Measurements from ENCODE around the gene DEFB112.

DNA sequence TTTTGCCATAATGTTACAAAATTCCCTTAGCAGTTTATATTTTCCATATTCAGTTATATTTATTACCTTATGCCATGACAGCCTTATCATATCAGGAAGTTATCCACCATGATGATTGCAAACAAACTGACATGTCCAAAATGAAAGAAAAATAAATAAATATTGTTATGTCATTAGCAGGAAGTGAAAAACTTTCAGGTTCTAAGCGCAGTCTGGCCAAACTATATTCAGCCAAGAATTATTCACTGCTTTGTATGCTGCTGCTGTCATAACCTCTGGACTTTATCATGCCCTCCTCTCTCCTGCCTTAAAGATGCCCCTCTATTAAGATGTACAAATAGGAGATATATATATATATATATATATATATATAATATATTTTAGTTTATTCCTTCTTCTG is 27.7 kb upstream of the DEFB112 start:
- no peak for TF ChIP-seq EZH2 (IDR thresholded peaks at IDR 0.05; ENCODE audit: borderline replicate concordance, low read length)
- no peak for TF ChIP-seq CTCF (conservative IDR thresholded peaks at IDR 0.05 in 1 of 2, IDR thresholded peaks at IDR 0.05 in 1 of 2; ENCODE audit: extremely low read depth in 1 of 2, insufficient read depth in 1 of 2, low read depth in 1 of 2, low read length in 2 of 2)

Data from mammary epithelial cell (primary cell).